ENCODE data around the gene KCNJ6. TPM values are rescaled to one million over a fixed set of nuclear protein-coding genes. Genes with fewer than 3 reads are reported as not detected.

The KCNJ6 gene
- total RNA-seq, 1 experiment from 2014 or later = 0.05 TPM

GRCh38 chr21:37869661-37870060, 46.6 kb downstream of the KCNJ6 start:
- intact Hi-C loops (cut with micrococcal nuclease; ENCODE audit: unreplicated experiment) = no loop called here
- Mint-ChIP-seq H3K4me3 (ENCODE audit: low read depth, unreplicated experiment) (no peak overlapping the region), H3K27me3 (ENCODE audit: unreplicated experiment) (peaks cover 63% of the 10 kb centered on the region), H3K36me3 (ENCODE audit: insufficient read depth, unreplicated experiment) (no peaks in the 10 kb centered on the region), H3K27ac (ENCODE audit: unreplicated experiment) (no peak overlapping the region), H3K4me1 (ENCODE audit: low read depth, unreplicated experiment) (no peaks in the 10 kb centered on the region), H3K9me3 (ENCODE audit: low read depth, unreplicated experiment) (no peaks in the 10 kb centered on the region)
- TF ChIP-seq CTCF (IDR thresholded peaks at IDR 0.05; ENCODE audit: unreplicated experiment) = no peak
- DNase-seq = no peak
- no TSS peak for BruUV-seq (replicated peaks)
- CTCF ChIA-PET = no interaction called here

- H3K27me3 Mint-ChIP-seq (ENCODE audit: unreplicated experiment) = peaks cover 67% of the 10 kb centered on the region
Measured at GRCh38 chr21:37868446-37869295, 47.6 kb downstream of the KCNJ6 start.

GRCh38 chr21:37866027-37866426, 50.2 kb downstream of the KCNJ6 start:
- no peaks in the 10 kb centered on the region for H3K36me3 Mint-ChIP-seq (ENCODE audit: insufficient read depth, unreplicated experiment)
- DNase-seq = no peak
- H3K4me1 Mint-ChIP-seq (ENCODE audit: low read depth, unreplicated experiment) = no peaks in the 10 kb centered on the region
- H3K4me3 Mint-ChIP-seq (ENCODE audit: low read depth, unreplicated experiment) = no peak overlapping the region
- peaks cover 63% of the 10 kb centered on the region for H3K27me3 Mint-ChIP-seq (ENCODE audit: unreplicated experiment)
- CTCF ChIA-PET = no interaction called here
- no TSS peak for BruUV-seq (replicated peaks)
- TF ChIP-seq CTCF (IDR thresholded peaks at IDR 0.05; ENCODE audit: unreplicated experiment) = no peak
- no peak overlapping the region for H3K27ac Mint-ChIP-seq (ENCODE audit: unreplicated experiment)
- intact Hi-C loops (cut with micrococcal nuclease; ENCODE audit: unreplicated experiment) = no loop called here
- no peaks in the 10 kb centered on the region for H3K9me3 Mint-ChIP-seq (ENCODE audit: low read depth, unreplicated experiment)

More at GRCh38 chr21:37868446-37869295, 47.6 kb downstream of the KCNJ6 start:
- no peak overlapping the region for H3K4me3 Mint-ChIP-seq (ENCODE audit: low read depth, unreplicated experiment)
- no peak for TF ChIP-seq CTCF (IDR thresholded peaks at IDR 0.05; ENCODE audit: unreplicated experiment)
- no peaks in the 10 kb centered on the region for H3K4me1 Mint-ChIP-seq (ENCODE audit: low read depth, unreplicated experiment)
- no peaks in the 10 kb centered on the region for H3K36me3 Mint-ChIP-seq (ENCODE audit: insufficient read depth, unreplicated experiment)
- no peak for DNase-seq
- intact Hi-C loops (cut with micrococcal nuclease; ENCODE audit: unreplicated experiment) = no loop called here
- no TSS peak for BruUV-seq (replicated peaks)
- H3K27ac Mint-ChIP-seq (ENCODE audit: unreplicated experiment) = no peak overlapping the region
- CTCF ChIA-PET = no interaction called here
- H3K9me3 Mint-ChIP-seq (ENCODE audit: low read depth, unreplicated experiment) = no peaks in the 10 kb centered on the region

DNA sequence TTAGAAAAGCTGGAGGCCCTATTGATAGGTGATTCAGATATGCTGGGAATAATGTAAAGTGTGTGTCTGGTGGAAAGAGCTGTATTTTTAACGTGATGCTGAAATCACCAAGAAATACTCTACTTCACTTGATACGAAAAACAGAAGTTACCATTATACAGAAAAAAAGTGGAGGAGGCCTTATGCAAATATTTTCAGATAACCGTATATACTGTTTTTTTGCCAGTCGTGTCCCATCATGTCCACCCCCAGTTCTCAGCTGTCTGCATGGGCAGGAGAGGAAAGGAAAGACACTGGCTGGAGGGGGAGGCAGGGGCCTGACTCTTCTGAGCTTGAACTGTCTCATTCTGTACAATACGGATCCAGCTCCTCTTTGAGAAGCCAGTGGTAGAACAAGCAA, 51.1 kb downstream of the KCNJ6 start:
- CTCF ChIA-PET = interaction anchor here (0.6 to 0.7 kb wide), 2 partner anchors 53 to 74 kb away, joined by 3 to 4 read pairs; no protein-coding TSS in a partner anchor
- no peak for TF ChIP-seq CTCF (IDR thresholded peaks at IDR 0.05; ENCODE audit: unreplicated experiment)
- H3K27me3 Mint-ChIP-seq (ENCODE audit: unreplicated experiment) = peaks cover 63% of the 10 kb centered on the region
- H3K4me3 Mint-ChIP-seq (ENCODE audit: low read depth, unreplicated experiment) = no peak overlapping the region
- no peaks in the 10 kb centered on the region for H3K4me1 Mint-ChIP-seq (ENCODE audit: low read depth, unreplicated experiment)
- intact Hi-C loops (cut with micrococcal nuclease; ENCODE audit: unreplicated experiment) = no loop called here
- H3K36me3 Mint-ChIP-seq (ENCODE audit: insufficient read depth, unreplicated experiment) = no peaks in the 10 kb centered on the region
- H3K9me3 Mint-ChIP-seq (ENCODE audit: low read depth, unreplicated experiment) = no peaks in the 10 kb centered on the region
- DNase-seq = no peak
- BruUV-seq (replicated peaks) = no TSS peak
- H3K27ac Mint-ChIP-seq (ENCODE audit: unreplicated experiment) = no peak overlapping the region
